SK-N-SH (cell line): ENCODE data around the gene GRAMD1B. TPM values are rescaled to one million over a fixed set of nuclear protein-coding genes. Genes with fewer than 3 reads are reported as not detected.

Source experiments
- CTCF ChIA-PET: fragments of 300-600, 350-600 bp; formaldehyde crosslinking; extraction: SDS; loops from one replicate; lab custom pipeline; 2021; lab: Yijun Ruan, JAX
- POLR2A ChIA-PET: fragments of 350-600 bp; sonication (Branson Sonifier 250); formaldehyde crosslinking; extraction: SDS; loops from one replicate; lab custom pipeline; 2020; ENCODE audit warnings: antibody characterized with exemption, inconsistent platforms; lab: Yijun Ruan, JAX
- DNase-seq: peaks from one replicate; pipeline ENCODE4 v3.0.0; 2012
- H2AFZ ChIP-seq: fragments of 200-600 bp; sonication (generic); 2 replicates; pipeline ENCODE4 v1.8.1; 2016; ENCODE audit warnings: antibody characterized with exemption, mild to moderate bottlenecking, low read depth
- H3F3A ChIP-seq: fragments of 200-600 bp; sonication (generic); replicated peaks from 2 replicates; pipeline ENCODE3; 2016; ENCODE audit warnings: antibody characterized with exemption, mild to moderate bottlenecking; ENCODE audit not compliant: insufficient read depth
- H3K27ac ChIP-seq, 2 experiments: fragments of 200-500 bp in 1 of 2; fragments of 200-600 bp in 1 of 2; sonication (Bioruptor generic) in 1 of 2; sonication (generic), shearing (Covaris generic) in 1 of 2; 2 replicates each; pipeline versions ENCODE4 v1.5.1 to v1.6.1; 2014 to 2016; ENCODE audit warnings: low read depth in 2 of 2, inconsistent platforms in 1 of 2, low read length in 1 of 2, mild to moderate bottlenecking in 1 of 2, mixed read lengths in 1 of 2
- H3K27me3 ChIP-seq: fragments of 200-600 bp; sonication (generic), shearing (Covaris generic); 2 replicates; pipeline ENCODE4 v1.6.1; 2016; ENCODE audit warnings: mixed run types; ENCODE audit not compliant: insufficient read depth
- H3K36me3 ChIP-seq, 2 experiments: fragments of 200-500 bp in 1 of 2; fragments of 200-600 bp in 1 of 2; sonication (Bioruptor generic) in 1 of 2; sonication (generic) in 1 of 2; replicated peaks in 1 of 2; 2 replicates each; pipeline versions ENCODE3 to v1.5.1; 2014 to 2016; ENCODE audit warnings: low read length in 1 of 2, mild to moderate bottlenecking in 1 of 2; ENCODE audit not compliant: insufficient read depth in 2 of 2, control insufficient read depth in 1 of 2
- H3K4me1 ChIP-seq, 2 experiments: fragments of 200-500 bp in 1 of 2; fragments of 200-600 bp in 1 of 2; sonication (Bioruptor generic) in 1 of 2; sonication (generic), shearing (Covaris generic) in 1 of 2; 2 replicates each; pipeline versions ENCODE4 v1.5.1 to v1.6.1; 2014 to 2016; ENCODE audit warnings: low read depth in 1 of 2, low read length in 1 of 2, mixed run types in 1 of 2; ENCODE audit not compliant: insufficient read depth in 2 of 2, control insufficient read depth in 1 of 2
- H3K4me2 ChIP-seq: fragments of 200-600 bp; sonication (generic), shearing (Covaris generic); 2 replicates; pipeline ENCODE4 v1.6.1; 2017; ENCODE audit warnings: mixed run types
- H3K4me3 ChIP-seq, 2 experiments: fragments of 200-500 bp in 1 of 2; fragments of 200-600 bp in 1 of 2; sonication (Bioruptor generic) in 1 of 2; sonication (generic), shearing (Covaris generic) in 1 of 2; 2 replicates each; pipeline versions ENCODE4 v1.5.1 to v1.8.1; 2014 to 2016; ENCODE audit warnings: low read depth in 2 of 2, inconsistent platforms in 1 of 2, low read length in 1 of 2, mild to moderate bottlenecking in 1 of 2, mixed read lengths in 1 of 2, moderate library complexity in 1 of 2
- H3K79me2 ChIP-seq: fragments of 200-600 bp; sonication (generic); 2 replicates; pipeline ENCODE4 v1.8.1; 2017; ENCODE audit warnings: mild to moderate bottlenecking; ENCODE audit not compliant: insufficient read depth
- H3K9ac ChIP-seq: fragments of 200-600 bp; sonication (generic); 2 replicates; pipeline ENCODE4 v1.6.1; 2017; ENCODE audit warnings: mixed run types
- H3K9me2 ChIP-seq: fragments of 200-600 bp; sonication (generic); 2 replicates; pipeline ENCODE4 v1.6.1; 2017; ENCODE audit warnings: mixed run types
- H3K9me3 ChIP-seq: fragments of 200-600 bp; sonication (generic); 2 replicates; pipeline ENCODE4 v1.6.1; 2017; ENCODE audit warnings: mixed run types, mild to moderate bottlenecking, moderate library complexity
- H4K20me1 ChIP-seq: fragments of 200-600 bp; sonication (generic); 2 replicates; pipeline ENCODE4 v1.6.1; 2017; ENCODE audit warnings: mild to moderate bottlenecking, mixed run types; ENCODE audit not compliant: insufficient read depth
- FOXJ3 ChIP-seq: sonication (generic); formaldehyde crosslinking; IDR thresholded peaks from 2 replicates; pipeline ENCODE4 v1.5.1; 2020; ENCODE audit warnings: mild to moderate bottlenecking, missing genetic modification reagents
- GABPA ChIP-seq: IDR thresholded peaks from 2 replicates; pipeline ENCODE4 v1.4.0; 2012; ENCODE audit warnings: low read depth, mild to moderate bottlenecking
- JUND ChIP-seq: IDR thresholded peaks from 2 replicates; pipeline ENCODE4 v1.4.0; 2012
- MXI1 ChIP-seq: IDR thresholded peaks from 2 replicates; pipeline ENCODE4 v1.6.1; 2012; ENCODE audit warnings: mild to moderate bottlenecking, low read depth, low read length, improper control_type of control experiment
- NRF1 ChIP-seq: IDR thresholded peaks from 2 replicates; pipeline ENCODE4 v1.6.1; 2012; ENCODE audit warnings: low read depth, mild to moderate bottlenecking, low read length
- RAD21 ChIP-seq: IDR thresholded peaks from 2 replicates; pipeline ENCODE4 v1.6.1; 2012; ENCODE audit warnings: mild to moderate bottlenecking, low read length
- TAF1 ChIP-seq: IDR thresholded peaks from 2 replicates; pipeline ENCODE4 v1.6.1; 2012; ENCODE audit warnings: low read depth, mild to moderate bottlenecking, low read length, moderate library complexity, borderline replicate concordance
- WGBS: methylation state at CpG from one replicate; pipeline ENCODE4 v1.1.6; 2017; ENCODE audit warnings: low lambda C conversion rate; 5-methylcytosine and 5-hydroxymethylcytosine counted together
- polyA plus RNA-seq, 3 experiments: library from polyadenylated mRNA; depleted of rRNA; stranded (reverse); fragments of >200 nt; gene quantifications; 2 replicates each; pipeline ENCODE4 v1.2.3, GENCODE V29; 2012
- TF ChIP-seq, protein P1 (sequence below): IDR thresholded peaks from 2 replicates; pipeline ENCODE4 v1.6.1; 2012; ENCODE audit warnings: mild to moderate bottlenecking, low read depth, low read length, moderate library complexity
- TF ChIP-seq, protein P2 (sequence below): fragments of 150-350 bp; IDR thresholded peaks from 2 replicates; pipeline ENCODE4 v1.6.1; 2016; ENCODE audit warnings: mild to moderate bottlenecking, low read depth, low read length
- TF ChIP-seq, protein P3 (sequence below): IDR thresholded peaks from 2 replicates; pipeline ENCODE4 v1.4.0; 2012; ENCODE audit warnings: low read depth

Gene GRAMD1B
- polyA plus RNA-seq, 1 of the 3 experiments (the other 2 are of a cell fraction) = 14.5 TPM

DNA sequence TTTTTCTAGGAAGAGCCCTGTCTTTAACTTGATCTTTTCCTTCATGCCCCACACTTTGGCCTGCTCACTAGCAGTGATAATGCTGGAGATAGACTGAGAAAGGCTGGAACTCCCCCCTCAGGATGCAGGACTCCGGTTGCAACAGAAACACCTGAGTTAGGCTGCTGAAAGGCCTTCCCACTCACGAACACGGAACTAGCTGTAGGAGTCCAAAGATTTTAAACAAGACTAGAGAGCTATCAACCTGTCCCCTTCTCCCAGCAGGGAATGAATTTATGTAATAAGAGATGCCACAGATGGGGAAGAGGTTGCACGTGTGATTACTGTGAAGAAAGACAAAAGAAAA, 211.4 kb downstream of the GRAMD1B start (continued):
- TF ChIP-seq, protein P1, sequence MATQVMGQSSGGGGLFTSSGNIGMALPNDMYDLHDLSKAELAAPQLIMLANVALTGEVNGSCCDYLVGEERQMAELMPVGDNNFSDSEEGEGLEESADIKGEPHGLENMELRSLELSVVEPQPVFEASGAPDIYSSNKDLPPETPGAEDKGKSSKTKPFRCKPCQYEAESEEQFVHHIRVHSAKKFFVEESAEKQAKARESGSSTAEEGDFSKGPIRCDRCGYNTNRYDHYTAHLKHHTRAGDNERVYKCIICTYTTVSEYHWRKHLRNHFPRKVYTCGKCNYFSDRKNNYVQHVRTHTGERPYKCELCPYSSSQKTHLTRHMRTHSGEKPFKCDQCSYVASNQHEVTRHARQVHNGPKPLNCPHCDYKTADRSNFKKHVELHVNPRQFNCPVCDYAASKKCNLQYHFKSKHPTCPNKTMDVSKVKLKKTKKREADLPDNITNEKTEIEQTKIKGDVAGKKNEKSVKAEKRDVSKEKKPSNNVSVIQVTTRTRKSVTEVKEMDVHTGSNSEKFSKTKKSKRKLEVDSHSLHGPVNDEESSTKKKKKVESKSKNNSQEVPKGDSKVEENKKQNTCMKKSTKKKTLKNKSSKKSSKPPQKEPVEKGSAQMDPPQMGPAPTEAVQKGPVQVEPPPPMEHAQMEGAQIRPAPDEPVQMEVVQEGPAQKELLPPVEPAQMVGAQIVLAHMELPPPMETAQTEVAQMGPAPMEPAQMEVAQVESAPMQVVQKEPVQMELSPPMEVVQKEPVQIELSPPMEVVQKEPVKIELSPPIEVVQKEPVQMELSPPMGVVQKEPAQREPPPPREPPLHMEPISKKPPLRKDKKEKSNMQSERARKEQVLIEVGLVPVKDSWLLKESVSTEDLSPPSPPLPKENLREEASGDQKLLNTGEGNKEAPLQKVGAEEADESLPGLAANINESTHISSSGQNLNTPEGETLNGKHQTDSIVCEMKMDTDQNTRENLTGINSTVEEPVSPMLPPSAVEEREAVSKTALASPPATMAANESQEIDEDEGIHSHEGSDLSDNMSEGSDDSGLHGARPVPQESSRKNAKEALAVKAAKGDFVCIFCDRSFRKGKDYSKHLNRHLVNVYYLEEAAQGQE = no peak
- TF ChIP-seq RAD21 = no peak
- TF ChIP-seq, protein P2, sequence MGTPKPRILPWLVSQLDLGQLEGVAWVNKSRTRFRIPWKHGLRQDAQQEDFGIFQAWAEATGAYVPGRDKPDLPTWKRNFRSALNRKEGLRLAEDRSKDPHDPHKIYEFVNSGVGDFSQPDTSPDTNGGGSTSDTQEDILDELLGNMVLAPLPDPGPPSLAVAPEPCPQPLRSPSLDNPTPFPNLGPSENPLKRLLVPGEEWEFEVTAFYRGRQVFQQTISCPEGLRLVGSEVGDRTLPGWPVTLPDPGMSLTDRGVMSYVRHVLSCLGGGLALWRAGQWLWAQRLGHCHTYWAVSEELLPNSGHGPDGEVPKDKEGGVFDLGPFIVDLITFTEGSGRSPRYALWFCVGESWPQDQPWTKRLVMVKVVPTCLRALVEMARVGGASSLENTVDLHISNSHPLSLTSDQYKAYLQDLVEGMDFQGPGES = no peak

DNA sequence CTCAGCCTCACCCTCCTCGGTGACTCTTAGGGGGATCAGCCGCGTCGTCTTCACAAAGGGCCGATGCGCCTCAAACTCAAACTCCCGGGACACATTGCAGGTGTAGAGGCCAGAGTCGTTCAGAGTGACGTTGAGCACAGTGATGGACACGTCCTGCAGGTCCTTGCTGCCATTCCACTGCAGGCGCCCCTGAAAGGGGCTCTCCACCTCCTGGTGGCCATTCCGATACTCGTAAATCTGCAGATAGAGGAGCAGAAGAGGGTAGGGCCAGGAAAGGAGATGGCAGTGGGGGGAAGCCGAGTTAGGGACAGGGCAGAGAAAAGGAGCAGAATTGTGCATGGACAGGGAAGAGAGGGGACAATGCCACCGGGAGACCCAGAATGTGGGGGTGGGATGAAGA, 212.4 kb downstream of the GRAMD1B start:
- TF ChIP-seq MXI1 = no peak
- no peak for TF ChIP-seq NRF1
- TF ChIP-seq FOXJ3 (CRISPR knock-in tag) = no peak
- no peak for TF ChIP-seq GABPA
- TF ChIP-seq, protein P3, sequence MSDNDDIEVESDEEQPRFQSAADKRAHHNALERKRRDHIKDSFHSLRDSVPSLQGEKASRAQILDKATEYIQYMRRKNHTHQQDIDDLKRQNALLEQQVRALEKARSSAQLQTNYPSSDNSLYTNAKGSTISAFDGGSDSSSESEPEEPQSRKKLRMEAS = no peak
- no peak for TF ChIP-seq TAF1
- no peak for TF ChIP-seq RAD21
- no peak for TF ChIP-seq JUND
- TF ChIP-seq, all 33 proteins: peak for 0
- H3K4me2 ChIP-seq = no peak overlapping the region
- H3K9me3 ChIP-seq = no peaks in the 10 kb centered on the region
- H3K9ac ChIP-seq = no peak overlapping the region
- H2AFZ ChIP-seq = no peak overlapping the region
- WGBS = 72% methylated on average over 14 of the region's 15 CpGs
- H3K27me3 ChIP-seq = peaks cover 13% of the 10 kb centered on the region; the same call in 1 of the 2 replicates
- peaks cover 0 to 8% of the 10 kb centered on the region in 2 experiments; a peak in 1 of 4 replicates for H3K4me1 ChIP-seq
- H3F3A ChIP-seq = no peaks in the 10 kb centered on the region
- H4K20me1 ChIP-seq = no peaks in the 10 kb centered on the region
- no peak overlapping the region for H3K4me3 ChIP-seq
- no peak overlapping the region for H3K27ac ChIP-seq
- no peak for DNase-seq
- H3K79me2 ChIP-seq = no peaks in the 10 kb centered on the region
- CTCF ChIA-PET = interaction anchor here (1.0 to 13.3 kb wide), 7 partner anchors 12 to 67 kb away, joined by 3 to 441 read pairs (median 32); partner anchors contain the start of gene SCN3B
- POLR2A ChIA-PET = no interaction called here
- H3K36me3 ChIP-seq = no peaks in the 10 kb centered on the region
- no peaks in the 10 kb centered on the region for H3K9me2 ChIP-seq
